ENCODE measurements around the gene MARK3.

Gene MARK3

DNA sequence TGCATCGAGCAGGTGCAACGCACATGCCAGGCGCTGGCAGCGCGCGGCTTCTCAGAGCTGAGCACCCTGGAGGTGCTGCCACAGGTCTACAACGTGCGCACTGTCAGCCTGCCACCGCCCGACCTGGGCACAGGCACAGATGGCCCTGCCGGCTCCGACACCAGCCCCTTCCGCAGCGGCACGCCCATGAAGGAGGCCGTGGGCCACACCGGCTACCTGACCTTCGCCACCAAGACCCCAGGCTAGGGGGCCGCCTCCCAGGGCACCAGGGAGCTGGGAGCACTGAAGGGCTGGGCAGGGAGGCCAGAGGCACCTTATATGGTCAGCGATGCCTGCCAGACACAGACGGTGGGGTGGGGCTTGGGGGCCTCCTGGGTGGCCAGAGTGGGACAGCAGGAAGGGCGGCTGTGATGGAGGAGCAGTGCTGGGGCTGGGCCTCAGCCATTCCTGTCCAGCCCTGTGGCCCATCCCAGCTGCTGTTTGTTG lies 149.4 kb downstream of the MARK3 start:
- ChIA-PET POLR2A (interaction anchor here (7.7 kb wide), 1 partner anchor 14 kb away, joined by 83 read pairs; the partner anchor contains the start of gene CKB), CTCF (interaction anchor here (1.0 to 1.2 kb wide), 2 partner anchors 16 to 85 kb away, joined by 3 read pairs; no protein-coding TSS in a partner anchor)
- no peak for DNase-seq (ENCODE audit: extremely low spot score)
- TF ChIP-seq SUZ12 (IDR thresholded peaks at IDR 0.05) (no peak), L3MBTL2 (conservative IDR thresholded peaks at IDR 0.05) (no peak), ZNF384 (IDR thresholded peaks at IDR 0.05) (no peak), FOXM1 (IDR thresholded peaks at IDR 0.05; ENCODE audit: borderline replicate concordance) (no peak), BHLHE40 (IDR thresholded peaks at IDR 0.05; ENCODE audit: borderline replicate concordance) (no peak), ARNT (IDR thresholded peaks at IDR 0.05) (no peak), TARDBP (IDR thresholded peaks at IDR 0.05) (no peak), ELF4 (IDR thresholded peaks at IDR 0.05) (no peak)

DNA sequence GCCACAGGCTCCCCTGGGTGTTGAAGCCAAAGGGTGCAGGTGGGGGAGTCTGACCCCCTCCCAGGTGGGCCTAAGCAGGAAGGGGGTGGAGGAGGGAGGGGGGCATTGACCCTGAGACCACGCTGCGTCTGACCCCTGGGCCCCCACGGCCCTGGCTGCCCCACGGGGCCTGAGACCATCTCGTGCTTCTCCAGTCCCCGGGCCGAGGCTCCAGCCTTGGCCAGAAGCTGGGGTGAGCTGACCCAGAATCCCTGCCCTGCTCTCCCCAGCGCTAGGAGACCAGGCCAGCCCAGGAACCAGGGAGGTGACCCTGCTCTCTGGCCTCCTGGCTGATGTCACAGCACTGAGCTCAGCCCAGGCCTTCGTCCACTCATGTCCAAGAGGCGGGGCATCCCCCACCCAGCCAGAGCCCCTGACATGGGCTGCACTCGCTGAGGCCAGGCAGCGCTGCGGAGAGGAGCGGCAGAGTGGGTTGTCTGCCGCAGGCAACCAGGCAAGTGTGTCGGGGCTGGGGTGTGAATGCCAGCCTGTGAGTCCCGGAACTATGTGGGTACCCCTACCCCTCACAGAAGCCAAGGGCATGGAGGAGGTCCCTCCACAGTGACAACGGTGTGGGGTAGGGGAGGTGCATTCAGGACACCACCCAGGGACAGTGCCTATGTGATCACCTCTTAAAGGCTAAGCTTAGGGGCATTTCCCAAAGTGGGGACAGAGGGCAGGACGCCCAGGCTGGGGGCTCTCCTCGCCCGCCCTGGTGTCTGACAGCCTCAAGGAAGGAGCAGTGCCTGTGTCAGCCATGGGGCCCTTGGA lies 150.1 kb downstream of the MARK3 start:
- CTCF ChIA-PET, result interaction anchor here (1.2 kb wide), 1 partner anchor 17 kb away, joined by 3 read pairs; no protein-coding TSS in a partner anchor
- no peak for DNase-seq (ENCODE audit: extremely low spot score)
- TF ChIP-seq, protein P1, sequence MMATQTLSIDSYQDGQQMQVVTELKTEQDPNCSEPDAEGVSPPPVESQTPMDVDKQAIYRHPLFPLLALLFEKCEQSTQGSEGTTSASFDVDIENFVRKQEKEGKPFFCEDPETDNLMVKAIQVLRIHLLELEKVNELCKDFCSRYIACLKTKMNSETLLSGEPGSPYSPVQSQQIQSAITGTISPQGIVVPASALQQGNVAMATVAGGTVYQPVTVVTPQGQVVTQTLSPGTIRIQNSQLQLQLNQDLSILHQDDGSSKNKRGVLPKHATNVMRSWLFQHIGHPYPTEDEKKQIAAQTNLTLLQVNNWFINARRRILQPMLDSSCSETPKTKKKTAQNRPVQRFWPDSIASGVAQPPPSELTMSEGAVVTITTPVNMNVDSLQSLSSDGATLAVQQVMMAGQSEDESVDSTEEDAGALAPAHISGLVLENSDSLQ (IDR thresholded peaks at IDR 0.05), result no peak
- TF ChIP-seq HDGF (IDR thresholded peaks at IDR 0.05; ENCODE audit: borderline replicate concordance), result no peak
- TF ChIP-seq BHLHE40 (IDR thresholded peaks at IDR 0.05; ENCODE audit: borderline replicate concordance), result no peak
- no peak for TF ChIP-seq SUZ12 (IDR thresholded peaks at IDR 0.05)
- TF ChIP-seq LEF1 (IDR thresholded peaks at IDR 0.05; ENCODE audit: borderline replicate concordance), result no peak
- TF ChIP-seq FOXA1 (IDR thresholded peaks at IDR 0.05), result no peak
- no peak for TF ChIP-seq ZNF384 (IDR thresholded peaks at IDR 0.05)
- TF ChIP-seq CTBP1 (IDR thresholded peaks at IDR 0.05; ENCODE audit: borderline replicate concordance), result no peak
- POLR2A ChIA-PET, result interaction anchor here (1.9 to 7.7 kb wide), 2 partner anchors 13 to 15 kb away, joined by 5 to 83 read pairs; partner anchors contain the start of gene CKB

DNA sequence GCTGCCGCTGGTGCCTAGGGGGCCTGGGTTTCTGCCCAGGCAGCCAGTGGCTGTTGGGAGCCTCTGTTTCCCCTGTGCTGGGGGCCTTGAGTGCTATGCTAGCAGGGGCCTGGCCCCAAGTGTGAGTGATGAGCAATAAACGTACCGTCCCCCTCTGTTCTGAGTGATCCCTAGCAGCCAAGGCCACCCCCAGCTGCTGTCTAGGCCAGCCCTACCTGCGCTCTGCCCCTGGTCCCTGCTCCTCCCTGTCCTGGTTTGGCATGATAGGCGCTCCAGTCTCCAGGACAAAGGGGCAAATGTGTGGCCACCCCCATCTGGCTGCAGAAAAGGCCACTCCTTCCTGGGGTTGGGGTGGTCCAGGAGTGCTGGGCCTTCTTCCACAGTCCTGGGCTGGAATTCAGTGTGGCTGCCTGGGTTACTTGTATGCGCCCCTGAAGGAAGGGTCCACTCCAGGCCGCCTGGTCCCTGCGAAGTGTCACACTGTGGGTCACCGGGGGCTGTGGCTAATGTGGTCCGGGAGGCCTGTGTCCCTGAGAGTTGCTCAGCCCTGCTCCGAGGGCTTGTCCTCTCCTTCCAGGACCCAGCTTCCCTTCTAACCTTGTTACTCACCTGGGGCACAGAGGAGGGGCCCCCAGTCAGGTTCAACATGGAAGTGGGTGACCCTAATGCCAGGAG lies 150.8 kb downstream of the MARK3 start:
- POLR2A ChIA-PET, result interaction anchor here (1.0 to 1.9 kb wide), 2 partner anchors 13 to 15 kb away, joined by 3 to 5 read pairs; partner anchors contain the start of gene CKB
- no peak for DNase-seq (ENCODE audit: extremely low spot score)
- TF ChIP-seq BHLHE40 (IDR thresholded peaks at IDR 0.05; ENCODE audit: borderline replicate concordance), result no peak
- no peak for TF ChIP-seq L3MBTL2 (conservative IDR thresholded peaks at IDR 0.05)
- no peak for TF ChIP-seq ELF4 (IDR thresholded peaks at IDR 0.05)
- no peak for TF ChIP-seq NFRKB (IDR thresholded peaks at IDR 0.05)
- TF ChIP-seq TARDBP (IDR thresholded peaks at IDR 0.05), result no peak
- TF ChIP-seq ARNT (IDR thresholded peaks at IDR 0.05), result no peak
- no peak for TF ChIP-seq CTBP1 (IDR thresholded peaks at IDR 0.05; ENCODE audit: borderline replicate concordance)
- TF ChIP-seq, protein P1 (IDR thresholded peaks at IDR 0.05), result no peak
- TF ChIP-seq ZNF384 (IDR thresholded peaks at IDR 0.05), result no peak
- no peak for TF ChIP-seq FOXK2 (IDR thresholded peaks at IDR 0.05)
- CTCF ChIA-PET, result no interaction called here

DNA sequence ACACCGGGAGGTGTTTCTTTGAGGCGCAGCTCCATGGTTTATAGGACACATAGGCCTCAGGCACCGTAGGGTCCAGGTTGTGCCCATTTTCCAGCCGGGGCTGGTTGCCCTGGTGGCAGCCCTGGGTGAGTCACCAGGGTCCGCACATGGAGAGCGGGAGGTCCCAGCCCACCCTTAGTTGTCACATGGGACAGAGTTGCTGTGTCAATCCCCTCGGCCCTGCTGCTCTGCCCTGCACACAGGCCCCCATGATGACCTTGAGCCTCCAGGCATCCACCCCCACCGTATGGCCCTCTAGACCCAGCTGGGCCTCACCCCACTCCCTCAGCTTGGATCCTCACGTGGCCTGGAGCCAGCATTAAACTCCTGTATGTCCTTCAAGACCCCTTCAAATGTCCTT lies 151.5 kb downstream of the MARK3 start:
- ChIA-PET POLR2A (interaction anchor here (1.0 to 1.9 kb wide), 2 partner anchors 14 to 16 kb away, joined by 3 to 5 read pairs; partner anchors contain the start of gene CKB), CTCF (no interaction called here)

DNA sequence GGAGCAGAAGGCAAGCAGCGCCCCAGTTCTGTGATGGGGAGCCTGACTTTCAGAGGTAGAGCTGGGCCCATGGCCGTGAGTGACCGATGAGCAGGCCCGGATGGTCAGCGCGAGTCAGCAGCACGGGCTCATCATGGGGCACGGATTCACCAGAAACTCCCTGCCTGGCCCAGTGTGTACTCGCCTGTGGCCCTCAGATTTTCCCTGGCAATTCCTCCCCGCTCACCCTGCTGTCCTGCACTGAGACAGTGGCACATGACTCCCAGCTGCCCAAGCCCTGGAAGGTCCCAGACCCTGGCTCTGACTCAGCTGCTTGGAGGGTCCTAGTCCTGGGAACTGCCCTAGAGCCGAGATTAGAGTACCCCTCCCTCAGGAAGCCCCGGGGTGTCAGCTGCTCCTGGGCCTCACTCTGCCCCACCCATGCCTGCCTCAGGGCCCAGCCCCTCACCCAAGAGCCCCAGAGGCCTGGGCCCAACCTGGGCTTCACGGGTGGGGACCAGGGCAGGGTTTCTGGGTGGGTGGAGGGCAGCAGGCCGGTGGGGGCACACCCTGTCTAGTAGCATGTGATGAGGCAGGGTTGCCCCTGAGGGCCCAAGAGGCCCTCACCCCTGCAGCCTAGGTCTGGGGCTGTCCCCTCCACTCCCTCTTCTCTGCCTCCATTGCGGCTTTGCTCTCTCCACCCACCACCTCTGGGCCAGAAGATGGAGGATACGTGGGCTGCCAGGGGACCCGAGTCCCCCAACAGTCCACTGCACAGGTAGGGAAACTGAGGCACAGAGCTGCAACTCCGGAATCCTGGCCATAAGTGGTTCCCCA lies 152.2 kb downstream of the MARK3 start:
- POLR2A ChIA-PET, result interaction anchor here (0.9 to 1.9 kb wide), 3 partner anchors 15 to 18 kb away, joined by 3 to 6 read pairs (median 5); partner anchors contain the start of gene CKB

More for the DNA sequence above, 151.5 kb downstream of the MARK3 start:
- TF ChIP-seq L3MBTL2 (conservative IDR thresholded peaks at IDR 0.05) (no peak), CTBP1 (IDR thresholded peaks at IDR 0.05; ENCODE audit: borderline replicate concordance) (no peak), ELF4 (IDR thresholded peaks at IDR 0.05) (no peak), ZNF384 (IDR thresholded peaks at IDR 0.05) (no peak)
- TF ChIP-seq, protein P1 (IDR thresholded peaks at IDR 0.05), result no peak
- no peak for DNase-seq (ENCODE audit: extremely low spot score)

More for the DNA sequence above, 152.2 kb downstream of the MARK3 start:
- TF ChIP-seq BHLHE40 (IDR thresholded peaks at IDR 0.05; ENCODE audit: borderline replicate concordance), result no peak
- no peak for DNase-seq (ENCODE audit: extremely low spot score)
- CTCF ChIA-PET, result no interaction called here

All from HEK293T (cell line).